Skeletal muscle cell (primary cell): ENCODE data around the gene TIMP3.

Source experiments
- DNase-seq: peaks from one replicate; pipeline ENCODE4 v3.0.0-alpha.2; 2010; ENCODE audit warnings: low read depth
- H3K4me3 ChIP-seq: 2 replicates; pipeline ENCODE4 v1.5.1; 2011; ENCODE audit warnings: low read depth, mild to moderate bottlenecking, control low read depth, low read length, moderate library complexity

The TIMP3 gene

DNA sequence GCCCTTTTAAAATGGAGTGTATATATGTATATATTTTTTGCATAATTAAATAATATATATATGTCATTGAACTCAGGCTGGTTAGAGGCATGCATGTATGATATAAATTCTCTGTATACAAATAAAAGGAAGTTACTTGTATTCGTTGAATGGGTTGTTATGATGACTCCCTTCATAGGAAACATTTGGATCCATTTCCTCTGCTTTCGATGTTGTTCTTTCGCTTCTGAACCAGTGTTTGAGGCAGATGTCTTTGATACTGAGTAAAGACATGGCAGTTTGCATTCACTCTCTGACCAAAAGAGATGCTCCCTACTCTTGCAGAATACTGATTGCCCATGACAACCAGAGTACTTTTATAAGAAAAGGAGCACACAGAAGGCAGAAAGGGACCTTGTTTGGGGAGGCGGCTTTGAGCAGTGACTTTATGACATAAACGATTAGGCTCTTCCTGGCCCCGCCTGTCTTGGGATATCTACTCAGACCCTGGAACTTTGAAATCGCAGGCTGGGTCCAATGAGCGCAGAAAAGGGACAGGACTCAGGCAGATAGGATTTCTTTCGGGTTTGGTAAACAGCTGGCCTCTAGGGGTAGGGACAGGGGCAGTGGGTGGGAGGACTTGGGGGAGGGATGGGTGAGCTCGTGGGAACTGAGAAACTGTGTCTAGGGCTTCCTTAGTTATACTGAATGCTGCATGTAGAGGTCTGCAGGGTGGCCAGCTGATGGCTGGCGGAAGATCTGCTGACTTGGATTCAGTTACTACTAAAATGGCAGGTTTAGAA lies 23.2 kb downstream of the TIMP3 start:
- no peak overlapping the region for H3K4me3 ChIP-seq
- no peak for DNase-seq

DNA sequence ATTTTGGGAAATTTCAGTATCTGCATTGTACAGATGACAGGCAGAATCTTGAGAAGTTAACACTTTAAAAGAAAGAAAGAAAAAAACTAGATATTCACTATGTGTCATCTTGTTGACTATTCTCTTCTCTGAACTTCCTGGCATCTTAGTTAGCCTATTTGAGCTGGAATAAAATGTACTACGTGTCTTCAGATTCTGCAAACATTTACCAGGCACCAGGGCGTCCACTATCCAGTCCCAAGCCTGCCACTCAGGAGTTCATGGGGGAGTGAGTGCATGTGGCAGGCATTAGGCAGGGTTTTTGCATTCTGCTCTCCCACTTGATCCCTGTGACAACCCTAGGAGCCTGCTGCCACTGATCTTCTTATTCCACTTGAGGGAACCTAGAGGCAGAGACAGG lies 25.0 kb downstream of the TIMP3 start:
- DNase-seq = no peak
- H3K4me3 ChIP-seq = no peak overlapping the region

DNA sequence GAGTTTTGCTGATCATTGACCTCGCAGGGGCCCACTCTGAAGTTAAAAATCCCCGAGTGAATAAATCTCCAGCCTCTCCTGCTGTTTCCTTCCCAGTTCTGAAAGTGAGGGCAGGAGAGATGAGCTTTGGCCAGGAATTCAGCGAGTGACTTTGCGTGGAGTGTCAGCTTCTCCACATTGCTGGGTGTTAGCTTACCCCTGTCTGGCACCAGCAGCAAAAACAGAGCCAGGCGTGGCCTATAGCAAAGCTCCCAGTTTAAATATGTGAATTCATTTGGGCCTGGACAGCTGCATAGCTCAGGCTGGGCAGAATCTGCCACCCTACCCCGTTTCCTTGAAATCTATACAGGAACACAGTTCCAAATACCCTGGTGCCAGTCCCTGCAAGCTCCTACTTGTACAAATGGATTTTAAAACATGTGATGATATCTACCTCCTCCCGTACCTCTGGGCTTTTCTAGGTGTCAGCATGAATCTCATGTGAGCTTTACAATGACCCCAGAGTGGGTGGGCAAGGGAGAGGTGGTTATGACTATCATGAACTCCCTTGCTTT lies 25.6 kb downstream of the TIMP3 start:
- no peak overlapping the region for H3K4me3 ChIP-seq

DNA sequence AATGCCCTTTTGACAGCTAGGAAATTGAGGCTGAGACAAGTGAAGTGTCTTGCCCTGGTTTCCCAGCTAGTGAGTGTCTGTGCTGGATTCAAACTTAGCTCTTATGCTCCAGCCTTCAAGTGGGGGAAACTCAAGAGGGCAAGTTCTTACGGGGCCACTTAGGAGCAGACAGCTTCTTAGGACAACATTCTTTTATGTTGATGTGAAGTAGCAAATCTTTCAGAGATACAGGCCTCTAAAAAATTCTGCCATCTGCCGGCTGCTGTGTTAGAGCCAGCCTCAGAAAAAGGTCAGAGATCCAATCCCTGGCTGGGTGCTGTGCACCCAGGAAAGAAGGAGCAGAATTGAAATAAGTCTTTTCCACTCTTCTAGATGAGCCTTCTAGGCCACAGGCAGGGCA lies 26.6 kb downstream of the TIMP3 start:
- no peak for DNase-seq
- no peak overlapping the region for H3K4me3 ChIP-seq

More for the DNA sequence above, 25.6 kb downstream of the TIMP3 start:
- DNase-seq = no peak

DNA sequence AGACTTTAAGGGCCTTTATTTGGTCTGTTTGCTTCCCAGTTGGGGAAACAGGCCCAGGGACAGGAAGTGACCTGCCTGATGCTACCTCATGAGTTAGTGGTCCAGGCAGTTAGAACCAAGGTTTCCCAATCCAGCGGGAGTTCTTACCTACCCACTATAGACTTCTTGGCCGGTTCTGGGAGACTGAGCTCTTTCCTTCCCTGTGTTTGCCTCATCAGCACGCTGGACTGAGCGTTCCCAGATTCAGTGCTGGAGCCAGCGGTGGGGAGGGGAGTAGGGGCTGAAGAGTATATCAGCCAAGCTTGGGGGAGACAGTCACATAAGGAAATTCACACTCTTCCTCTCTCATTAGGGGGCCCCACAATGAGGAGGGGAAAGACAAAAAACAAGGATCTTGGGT lies 27.1 kb downstream of the TIMP3 start:
- DNase-seq = no peak
- no peak overlapping the region for H3K4me3 ChIP-seq

DNA sequence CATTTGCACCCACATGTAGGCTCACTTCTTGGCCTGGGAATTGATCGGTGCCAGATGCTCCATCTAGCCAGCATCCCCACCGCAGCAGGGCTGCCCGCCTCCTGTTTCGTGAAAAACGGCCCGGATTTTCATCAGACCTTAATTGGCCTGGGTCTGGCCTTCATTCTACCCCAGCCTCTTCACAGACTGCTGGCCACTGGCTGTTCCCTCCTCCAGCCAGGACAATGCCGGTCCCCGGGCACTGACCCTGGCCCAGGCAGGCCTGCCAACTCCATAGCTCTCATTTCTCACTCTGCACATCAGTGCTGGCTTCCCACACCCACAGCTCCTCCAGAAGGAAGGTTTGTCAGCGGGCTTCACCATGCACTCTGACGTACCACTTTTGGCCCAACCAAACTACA lies 27.9 kb downstream of the TIMP3 start:
- no peak overlapping the region for H3K4me3 ChIP-seq
- no peak for DNase-seq

DNA sequence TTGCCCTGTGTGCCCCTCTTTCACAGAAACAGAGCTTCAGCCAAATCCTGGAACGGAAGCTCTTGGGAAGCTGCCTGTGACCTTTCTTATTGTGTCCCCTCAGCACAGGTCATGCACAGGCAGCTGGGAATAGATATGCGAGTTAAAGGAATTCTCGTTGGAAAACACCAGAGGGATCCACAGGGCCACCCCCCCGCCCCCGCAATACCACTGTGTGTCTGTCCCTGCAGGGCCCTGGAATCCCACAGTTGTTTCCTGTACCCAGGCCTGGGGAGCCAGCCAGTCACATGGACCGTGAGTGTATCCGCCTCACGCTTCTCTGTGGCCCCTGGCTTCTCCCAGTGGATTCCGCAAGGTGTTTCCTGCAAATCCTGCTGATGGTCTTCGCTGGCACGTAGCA lies 29.0 kb downstream of the TIMP3 start:
- no peak overlapping the region for H3K4me3 ChIP-seq
- DNase-seq = no peak

DNA sequence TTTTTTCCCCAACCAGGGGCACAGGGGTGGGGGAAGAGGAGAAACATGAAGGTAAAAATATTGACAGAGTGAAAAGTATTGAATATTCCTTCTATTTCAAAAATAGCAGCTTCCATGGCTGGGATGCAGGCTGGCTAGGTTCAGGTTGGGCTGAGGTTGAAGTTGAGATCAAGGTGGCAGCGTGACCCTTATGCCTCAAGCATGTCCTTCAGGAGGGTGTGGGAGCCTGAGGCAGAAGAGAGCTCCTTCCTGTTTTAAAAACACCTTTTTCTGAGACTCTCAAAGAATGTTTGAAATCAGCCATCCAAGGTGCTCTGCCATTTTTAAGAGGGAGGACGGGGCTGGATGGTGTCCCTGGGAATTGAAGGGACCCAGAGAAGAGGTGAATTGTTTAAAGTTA lies 29.5 kb downstream of the TIMP3 start:
- H3K4me3 ChIP-seq = no peak overlapping the region
- DNase-seq = no peak

DNA sequence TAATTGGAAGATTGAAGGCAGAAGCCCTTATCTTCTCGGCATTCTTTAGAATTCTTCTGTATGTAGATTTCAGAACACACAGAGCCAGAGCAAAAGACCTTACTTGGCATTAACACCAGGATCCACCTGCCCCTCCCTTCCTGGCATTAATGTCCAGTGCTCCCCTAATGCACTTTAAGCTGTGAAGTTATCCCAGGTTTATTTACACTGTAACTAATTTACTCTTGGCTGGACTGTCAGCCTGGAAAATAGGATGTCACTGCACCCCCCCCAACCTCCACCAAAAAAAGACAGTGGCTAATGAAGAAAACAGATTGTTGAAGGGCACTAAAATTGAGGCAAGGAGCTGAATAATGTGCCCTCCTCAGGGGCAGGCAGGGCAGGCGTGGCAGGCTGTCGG lies 30.1 kb downstream of the TIMP3 start:
- DNase-seq = no peak

DNA sequence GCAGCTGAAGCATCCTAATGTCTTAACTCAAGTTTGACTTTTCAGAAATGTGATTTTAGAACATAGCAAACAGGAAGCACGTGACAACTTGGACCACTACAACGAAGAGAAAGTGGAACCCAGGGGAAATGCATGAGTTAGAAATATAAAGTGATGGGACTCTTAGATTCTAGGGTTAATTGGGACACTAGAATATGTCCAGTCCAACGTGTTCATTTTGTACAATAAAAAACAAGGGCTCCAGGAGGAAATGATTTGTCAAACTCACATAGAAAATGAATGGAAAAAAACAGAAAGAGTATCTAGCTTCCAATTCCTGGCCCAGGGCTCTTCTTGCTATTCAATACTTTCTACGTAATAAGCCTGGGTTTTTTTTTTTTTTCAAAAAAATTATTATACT lies 30.7 kb downstream of the TIMP3 start:
- H3K4me3 ChIP-seq = no peak overlapping the region
- no peak for DNase-seq

More for the DNA sequence above, 30.1 kb downstream of the TIMP3 start:
- H3K4me3 ChIP-seq = no peak overlapping the region

DNA sequence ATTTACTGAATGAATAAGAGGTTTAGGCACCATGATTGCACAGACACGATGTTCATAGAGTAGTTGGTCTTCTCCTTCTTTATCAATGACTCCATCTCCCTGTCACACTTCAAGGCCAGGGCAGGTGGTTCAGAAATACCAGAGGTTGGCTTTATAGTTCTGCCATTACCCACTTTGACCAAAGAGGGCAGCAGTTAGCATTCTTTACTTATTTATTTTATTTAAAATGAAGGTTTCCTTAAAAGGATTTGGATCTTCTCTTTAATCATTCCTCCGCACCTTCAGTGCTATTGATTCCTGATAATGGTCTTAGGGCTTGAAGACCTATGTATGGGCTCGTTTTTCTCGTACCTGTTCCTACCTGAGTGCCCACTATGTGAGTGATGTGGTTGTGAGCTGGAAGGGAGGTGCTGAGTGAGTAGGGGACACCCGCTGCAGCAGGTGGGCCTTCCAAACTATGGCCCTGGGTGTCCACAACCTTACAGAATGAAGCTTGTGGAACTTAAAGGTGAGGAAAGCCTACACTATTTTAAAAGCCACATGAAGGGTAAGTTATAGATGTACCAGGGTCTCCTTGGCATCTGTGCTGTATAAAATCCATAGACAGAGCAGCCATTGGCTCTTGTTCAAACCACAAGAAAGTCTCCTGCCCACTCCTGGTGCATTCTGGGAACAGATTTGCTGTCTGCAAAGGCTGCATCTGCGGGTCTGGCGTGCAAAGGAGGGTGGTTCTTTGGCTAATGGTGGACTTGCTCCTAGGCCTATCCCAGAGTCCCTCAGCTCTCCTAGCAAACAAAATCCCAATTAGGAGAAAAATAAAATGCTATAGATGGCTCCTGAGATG lies 35.0 kb downstream of the TIMP3 start:
- H3K4me3 ChIP-seq = no peak overlapping the region
- DNase-seq = no peak

DNA sequence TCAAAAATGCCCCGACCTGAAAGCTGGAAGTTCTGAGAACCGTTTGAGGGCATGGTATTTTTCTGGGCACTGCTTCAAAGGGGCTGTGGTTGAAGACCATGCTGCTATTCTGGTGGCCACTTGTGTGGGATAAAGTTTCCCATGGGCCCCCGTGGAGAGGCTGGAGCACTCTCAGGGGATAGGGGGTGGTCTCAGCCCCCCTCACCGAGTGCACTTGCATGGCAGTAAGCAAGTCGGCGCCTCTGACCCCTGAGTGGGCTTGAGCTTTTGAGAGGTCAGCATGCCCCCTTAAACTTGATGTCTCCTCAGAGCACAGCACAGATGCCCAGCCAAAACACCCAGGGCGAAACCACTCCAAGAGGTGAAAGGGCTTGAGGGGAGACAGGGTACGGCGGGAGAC lies 35.6 kb downstream of the TIMP3 start:
- DNase-seq = no peak
- H3K4me3 ChIP-seq = no peak overlapping the region

DNA sequence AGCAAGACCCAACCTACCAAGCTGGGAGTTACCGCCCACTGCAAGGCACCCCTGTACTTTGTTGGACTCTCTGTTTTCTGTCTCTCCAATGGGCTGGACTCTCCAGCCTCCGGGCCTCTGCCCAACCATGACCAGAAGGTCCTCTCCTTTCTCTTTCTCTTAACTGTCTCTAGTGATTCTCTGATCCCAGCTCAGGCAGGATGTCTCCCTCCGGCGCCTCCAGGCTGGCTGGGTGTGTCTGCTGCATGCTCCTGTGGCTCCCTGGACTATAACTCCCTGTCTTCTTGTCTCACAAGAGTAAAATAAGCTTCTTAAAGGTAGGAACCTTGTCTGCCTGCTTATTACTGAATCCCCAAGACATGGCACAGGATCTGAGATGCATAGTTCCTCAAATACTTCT lies 36.3 kb downstream of the TIMP3 start:
- no peak for DNase-seq
- H3K4me3 ChIP-seq = no peak overlapping the region

DNA sequence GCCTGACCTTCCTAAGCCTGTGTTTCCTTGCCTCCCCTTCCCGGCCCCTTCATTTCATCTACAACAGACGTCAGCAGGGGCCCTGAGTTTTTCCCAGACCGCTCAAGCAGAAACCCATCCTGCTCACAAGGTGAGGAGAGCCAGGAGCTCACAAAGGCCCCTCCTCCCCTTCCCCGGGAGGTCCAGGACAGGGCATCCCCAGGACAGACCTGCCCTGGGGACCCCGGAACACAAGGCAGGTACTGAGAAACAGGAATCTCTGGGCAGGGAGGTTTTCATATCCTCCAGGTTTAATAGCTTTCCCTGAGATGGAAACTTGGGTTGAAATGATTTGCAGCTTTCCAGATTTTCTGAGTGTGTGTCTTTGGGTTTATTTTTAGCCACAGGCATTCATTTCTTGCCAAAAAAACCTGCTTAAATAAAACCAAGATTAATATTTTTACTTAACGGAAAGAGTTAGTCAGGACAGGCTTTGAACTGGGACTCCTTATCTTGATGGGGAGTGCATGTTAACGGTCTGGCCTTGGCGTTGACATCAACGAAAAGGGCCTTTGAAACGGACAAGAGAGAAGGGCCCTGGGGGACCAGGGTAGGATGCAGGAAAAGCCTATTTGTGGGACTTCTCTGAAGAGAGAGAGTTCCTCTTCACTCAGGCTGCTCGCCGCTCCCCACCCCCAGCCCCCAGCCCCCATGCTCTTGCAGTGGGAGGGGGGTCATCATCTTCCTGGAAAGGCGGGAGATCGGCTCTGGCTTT lies 38.5 kb downstream of the TIMP3 start:
- no peak overlapping the region for H3K4me3 ChIP-seq
- no peak for DNase-seq

DNA sequence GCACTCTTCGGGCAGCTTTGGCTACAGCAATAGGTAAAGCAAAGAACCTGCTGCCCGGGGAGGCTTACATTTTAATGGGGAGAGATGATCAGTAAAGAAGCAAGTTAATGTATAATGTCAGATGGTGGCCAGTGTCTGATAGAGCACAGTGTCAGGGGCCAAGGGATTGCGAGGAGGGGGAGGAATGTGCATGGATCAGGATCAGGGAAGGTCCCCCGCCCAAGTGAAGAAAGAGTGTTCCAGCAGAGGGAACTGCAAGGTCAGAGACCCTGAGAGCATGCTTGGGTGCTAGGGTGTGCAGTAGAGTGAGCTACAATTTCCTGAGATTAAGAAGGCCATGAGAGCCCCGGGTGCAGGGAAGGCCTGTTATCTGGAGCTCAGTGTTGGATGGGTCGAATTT lies 39.7 kb downstream of the TIMP3 start:
- H3K4me3 ChIP-seq = no peak overlapping the region
- no peak for DNase-seq

DNA sequence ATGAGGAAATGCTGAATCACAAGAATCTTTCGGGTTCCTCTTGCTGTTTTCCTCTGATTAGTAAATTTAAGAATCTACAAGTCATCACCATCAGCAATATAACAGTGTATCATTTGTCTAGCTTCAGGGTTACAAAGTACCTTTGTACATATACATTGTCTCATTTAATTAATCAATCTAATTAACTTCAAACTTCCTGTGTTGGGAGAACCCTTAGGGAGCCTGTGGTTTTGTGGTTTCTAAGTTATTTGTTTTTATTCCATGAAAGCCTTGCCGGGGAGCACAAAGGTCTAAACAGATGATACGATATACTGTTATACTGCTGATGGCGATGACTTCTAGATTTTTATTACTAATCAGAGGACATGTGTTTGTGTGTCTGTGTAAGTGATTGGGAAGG lies 41.0 kb downstream of the TIMP3 start:
- no peak overlapping the region for H3K4me3 ChIP-seq
- no peak for DNase-seq

DNA sequence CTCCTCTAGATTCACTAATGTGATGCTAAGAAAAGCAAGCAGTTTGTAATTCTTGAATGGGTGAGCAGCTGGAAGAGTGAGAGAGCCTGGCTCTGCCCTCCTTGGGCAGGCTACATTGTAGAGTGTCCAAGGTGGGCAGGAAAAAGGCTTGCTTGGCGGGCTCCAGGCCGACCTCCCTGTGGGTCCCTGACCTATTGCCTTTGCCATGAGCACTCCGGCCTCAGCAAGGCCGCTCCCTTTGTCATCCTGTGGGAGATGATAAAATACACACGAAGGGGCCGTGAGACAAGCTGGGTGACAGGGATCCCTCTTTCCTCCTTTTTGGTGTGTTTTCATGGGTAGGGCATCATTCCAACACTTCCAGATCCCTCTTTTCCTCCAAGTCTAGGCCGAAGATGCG lies 41.8 kb downstream of the TIMP3 start:
- no peak overlapping the region for H3K4me3 ChIP-seq
- DNase-seq = no peak

DNA sequence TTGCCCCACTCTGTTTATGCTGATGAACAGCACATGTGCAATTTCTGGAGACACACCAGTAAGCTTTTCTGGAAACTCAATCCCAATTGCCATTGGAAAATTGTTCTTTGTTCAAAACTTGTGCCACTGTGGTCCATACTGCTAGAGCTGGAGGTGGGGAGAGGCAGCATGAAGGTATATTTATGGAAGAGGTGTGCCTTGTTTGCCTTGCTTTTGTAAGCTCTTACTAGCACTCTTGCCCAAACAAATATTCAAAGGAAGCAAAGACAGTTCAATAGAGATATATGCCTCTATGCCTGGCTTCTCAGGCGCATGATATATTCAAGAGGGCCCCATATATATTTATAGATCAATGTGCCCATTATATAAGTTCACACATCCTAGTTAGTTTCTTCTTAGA lies 42.7 kb downstream of the TIMP3 start:
- no peak for DNase-seq
- no peak overlapping the region for H3K4me3 ChIP-seq

DNA sequence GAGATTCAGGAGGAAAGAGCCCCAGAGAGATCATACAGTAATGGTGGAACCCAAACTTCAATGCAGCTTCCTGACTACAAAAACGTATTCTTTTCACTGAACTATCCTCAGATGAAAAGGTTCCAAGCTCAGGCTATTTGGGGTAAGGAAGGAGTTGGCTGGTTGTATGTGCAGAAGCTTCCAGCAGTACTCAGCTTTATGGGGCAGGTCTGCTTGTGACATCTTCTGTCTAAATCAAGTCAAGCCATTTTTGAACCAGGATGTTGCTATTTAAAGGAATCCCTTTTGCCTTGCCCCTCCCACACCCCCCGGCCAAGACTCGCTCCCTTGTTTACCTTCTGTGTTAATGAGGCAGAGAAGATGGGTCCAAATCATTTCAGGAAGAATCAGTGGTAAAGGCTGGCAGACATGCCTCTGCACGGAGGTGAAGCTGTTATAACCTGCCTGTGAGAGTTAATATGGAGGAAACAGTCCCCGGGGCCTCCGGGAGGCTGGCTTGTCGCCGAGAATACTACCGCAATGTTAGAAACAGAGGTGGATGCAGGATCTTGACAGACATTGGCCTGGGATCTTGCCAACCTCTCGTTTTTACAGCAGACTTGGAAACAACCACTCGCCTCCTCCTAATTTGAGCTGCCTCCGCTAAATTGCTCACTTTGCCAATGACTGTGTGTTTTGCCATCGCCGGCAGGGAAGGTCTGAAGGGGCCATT lies 45.4 kb downstream of the TIMP3 start:
- DNase-seq = no peak
- H3K4me3 ChIP-seq = no peak overlapping the region
